ENCODE results near the gene ATG4A.

The ATG4A gene

GRCh38 chrX:108091264-108091877, at the start of gene ATG4A, which contains the start of gene PSMD10:
Gene ATG4A, plus strand, starts transcription at chrX:108091778. Its CDS starts 49 bp downstream, at chrX:108091827.
Gene PSMD10, minus strand, starts transcription at chrX:108091542. Its CDS starts 22 bp downstream, at chrX:108091520.
- DNase-seq (ENCODE audit: low read depth in 2 of 2), result peak; percentile 71 to 79

DNA sequence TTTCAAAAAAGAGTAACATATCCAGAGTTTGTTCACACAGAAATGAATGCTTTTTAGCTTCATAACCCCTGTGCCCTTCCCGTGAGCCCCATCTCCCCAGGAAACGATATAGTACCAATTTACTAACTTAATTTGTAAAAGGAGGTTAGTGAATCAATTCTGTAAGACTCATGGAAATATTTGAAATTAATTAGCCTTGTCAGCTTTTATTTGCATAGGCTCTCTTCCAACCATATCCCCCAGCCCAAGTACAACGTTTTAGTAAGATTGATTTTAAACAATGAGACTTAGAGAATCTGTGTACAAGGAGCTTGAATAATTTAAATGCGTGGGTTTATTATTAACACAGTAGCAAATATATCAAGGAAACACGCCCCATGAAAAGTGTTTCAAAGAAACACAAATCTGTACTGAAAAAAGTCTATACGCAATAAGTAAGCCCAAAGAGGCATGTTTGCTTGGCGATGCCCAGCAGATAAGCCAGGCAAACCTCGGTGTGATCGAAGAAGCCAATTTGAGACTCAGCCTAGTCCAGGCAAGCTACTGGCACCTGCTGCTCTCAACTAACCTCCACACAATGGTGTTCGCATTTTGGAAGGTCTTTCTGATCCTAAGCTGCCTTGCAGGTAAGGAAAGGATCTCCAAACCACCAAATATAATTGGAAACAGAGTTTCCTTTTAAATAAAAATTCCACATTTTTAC, 46.9 kb upstream of the ATG4A start, which contains the start of gene VSIG1:
VSIG1 (plus strand) TSS at position 512 of the 703 bp plus-strand sequence; CDS start at position 578, 66 bp downstream.
- DNase-seq (ENCODE audit: low read depth in 2 of 2), result no peak

- no peak for DNase-seq (ENCODE audit: low read depth in 2 of 2)
Measured at GRCh38 chrX:108049649-108050048, 41.9 kb upstream of the ATG4A start.

DNA sequence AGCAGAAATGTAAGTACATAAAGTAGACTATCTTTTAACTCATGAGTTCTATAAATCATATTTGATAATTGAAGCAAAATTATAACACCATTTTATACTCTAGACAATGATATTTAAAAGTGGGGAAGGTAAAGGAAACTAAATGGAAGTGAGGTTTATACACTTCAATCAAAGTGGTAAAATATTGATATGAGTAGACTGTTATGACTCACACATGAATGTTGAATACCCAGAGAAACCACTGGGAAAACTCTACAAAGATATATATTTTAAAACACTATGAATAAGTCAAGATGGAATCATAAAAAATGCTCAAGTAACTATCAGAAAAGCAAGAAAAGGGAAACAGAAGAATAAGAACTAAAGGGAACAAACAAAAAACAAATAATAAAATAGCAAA, 38.4 kb upstream of the ATG4A start:
- DNase-seq (ENCODE audit: low read depth in 2 of 2), result no peak

GRCh38 chrX:108055546-108055945, 36.0 kb upstream of the ATG4A start:
- no peak for DNase-seq (ENCODE audit: low read depth in 2 of 2)

DNA sequence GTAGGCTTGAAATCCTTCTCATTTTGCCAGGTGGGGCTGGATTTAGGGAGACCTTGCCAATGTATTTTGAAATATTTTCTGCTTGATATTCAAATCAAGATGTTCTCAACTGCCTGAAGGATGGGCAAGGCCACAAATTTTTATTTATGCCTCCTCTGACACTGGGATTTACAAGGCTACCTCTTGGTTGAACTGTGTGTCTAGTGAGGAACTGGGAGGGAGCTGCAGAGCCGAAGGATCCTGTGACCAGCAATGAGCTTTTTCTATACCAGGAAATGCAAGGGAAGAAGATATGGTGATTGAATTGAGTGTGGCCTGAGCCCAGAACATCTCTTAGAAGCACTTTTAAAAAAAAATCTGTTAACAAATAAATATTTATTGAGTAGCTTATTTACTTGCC, 31.8 kb upstream of the ATG4A start:
- DNase-seq (ENCODE audit: low read depth in 2 of 2), result no peak

DNA sequence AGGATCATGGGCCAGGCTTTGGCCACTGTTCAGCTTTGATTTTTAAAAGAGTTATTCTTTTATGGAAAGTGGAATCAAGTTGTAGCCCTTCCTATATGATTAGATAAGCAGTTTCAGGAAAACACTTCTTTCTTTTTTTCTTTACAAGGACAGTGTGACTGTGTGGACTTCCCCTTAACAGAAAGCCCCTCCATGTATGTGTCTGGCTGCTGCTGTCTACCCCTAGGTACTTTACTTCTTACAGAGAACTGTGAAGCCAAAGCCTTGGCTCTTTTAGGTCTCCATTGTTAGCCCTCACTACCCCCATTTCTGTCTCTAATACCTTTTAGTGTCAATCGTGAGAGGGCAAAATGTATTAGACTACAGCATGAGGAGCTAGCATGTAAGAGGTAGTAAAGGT, 27.6 kb upstream of the ATG4A start:
- DNase-seq (ENCODE audit: low read depth in 2 of 2), result no peak

- no peak for DNase-seq (ENCODE audit: low read depth in 2 of 2)
Measured at GRCh38 chrX:108064613-108065012, 27.0 kb upstream of the ATG4A start.

GRCh38 chrX:108068121-108068520, 23.5 kb upstream of the ATG4A start:
- DNase-seq (ENCODE audit: low read depth in 2 of 2), result no peak

- DNase-seq (ENCODE audit: low read depth in 2 of 2), result no peak
Measured at GRCh38 chrX:108070891-108071290, 20.7 kb upstream of the ATG4A start.

DNA sequence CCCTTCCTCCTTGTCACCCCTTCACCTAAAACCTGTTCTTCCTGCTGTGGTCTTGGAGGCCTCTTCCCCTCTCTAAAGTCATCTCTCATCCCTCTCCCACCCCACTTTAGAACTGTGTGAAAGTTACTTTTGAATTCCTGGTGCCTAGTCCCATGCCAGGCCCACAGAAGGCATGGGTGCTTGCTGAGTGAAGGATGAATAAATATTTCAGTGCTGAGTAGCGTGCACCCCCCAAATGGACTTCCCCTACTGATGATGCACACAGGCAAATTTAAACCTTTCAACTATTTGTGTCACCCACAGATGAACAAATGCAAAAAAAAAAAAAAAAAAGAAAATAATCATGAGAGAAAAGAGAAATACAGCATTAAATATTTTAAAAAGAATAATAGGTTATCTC, 20.0 kb upstream of the ATG4A start:
- DNase-seq (ENCODE audit: low read depth in 2 of 2), result no peak

GRCh38 chrX:108072746-108073145, 18.8 kb upstream of the ATG4A start:
- no peak for DNase-seq (ENCODE audit: low read depth in 2 of 2)

GRCh38 chrX:108081110-108081509, 10.5 kb upstream of the ATG4A start:
- no peak for DNase-seq (ENCODE audit: low read depth in 2 of 2)

DNA sequence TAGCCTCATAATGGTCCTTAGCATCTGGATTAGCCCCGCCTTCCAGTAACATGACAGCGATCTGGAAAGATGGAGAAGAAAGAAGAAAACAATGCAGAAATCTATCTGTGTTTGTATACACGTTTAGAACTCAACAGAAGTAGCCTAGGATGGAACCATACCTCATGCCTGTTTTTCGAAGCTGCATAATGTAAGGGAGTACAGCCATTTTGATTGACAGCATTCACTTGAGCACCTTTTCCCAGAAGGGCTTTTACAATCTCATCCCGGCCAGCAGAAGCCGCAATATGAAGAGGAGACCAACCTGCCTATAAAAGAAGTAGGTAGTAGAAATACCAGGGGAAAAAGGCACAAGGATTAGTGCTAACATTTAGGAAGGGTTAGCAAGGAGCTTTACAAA, 3.8 kb upstream of the ATG4A start:
- no peak for DNase-seq (ENCODE audit: low read depth in 2 of 2)

GRCh38 chrX:108088511-108088910, 3.1 kb upstream of the ATG4A start:
- no peak for DNase-seq (ENCODE audit: low read depth in 2 of 2)

DNA sequence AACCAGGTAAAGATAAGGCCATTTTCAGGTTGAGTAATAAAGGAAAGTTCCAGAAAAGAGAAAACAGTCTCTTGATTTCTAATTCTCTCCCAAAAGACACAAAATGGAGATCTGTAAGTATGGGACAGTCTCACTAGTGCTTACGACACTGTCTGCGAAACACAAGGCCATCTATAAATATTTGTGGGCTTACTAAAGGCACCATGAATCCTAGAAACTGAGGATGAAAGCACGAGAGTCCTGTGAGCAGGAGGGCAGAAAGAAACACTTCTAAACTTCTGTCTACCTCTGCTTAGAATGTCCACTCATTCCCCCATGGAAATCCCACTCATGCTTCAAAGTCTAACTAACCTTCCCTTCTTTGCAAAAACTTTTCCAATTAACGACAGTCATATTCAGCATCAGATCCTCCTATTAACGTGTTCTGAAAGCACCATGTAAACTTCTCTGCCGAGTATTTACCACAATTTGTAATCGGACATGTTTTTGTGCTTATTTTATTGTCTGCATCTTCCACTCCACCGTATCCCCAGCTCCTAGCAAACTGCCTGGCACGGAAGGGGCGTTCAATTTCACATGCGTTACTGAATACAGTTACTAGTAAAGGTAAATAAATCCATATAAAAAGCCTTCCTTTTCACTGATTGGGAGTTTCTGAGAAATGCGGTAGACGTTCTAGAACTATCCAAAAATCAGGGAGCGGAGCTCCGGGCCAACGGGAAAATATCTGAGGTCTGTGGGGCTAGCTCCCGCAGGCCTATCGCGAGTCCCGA, 901 bp upstream of the ATG4A start:
- no peak for DNase-seq (ENCODE audit: low read depth in 2 of 2)

GRCh38 chrX:108091878-108092291, 307 bp downstream of the ATG4A start:
- DNase-seq (ENCODE audit: low read depth in 2 of 2), result peak in 1 of 2 donors; percentile 1

GRCh38 chrX:108097380-108097779, 5.8 kb downstream of the ATG4A start:
- DNase-seq (ENCODE audit: low read depth in 2 of 2), result no peak

DNA sequence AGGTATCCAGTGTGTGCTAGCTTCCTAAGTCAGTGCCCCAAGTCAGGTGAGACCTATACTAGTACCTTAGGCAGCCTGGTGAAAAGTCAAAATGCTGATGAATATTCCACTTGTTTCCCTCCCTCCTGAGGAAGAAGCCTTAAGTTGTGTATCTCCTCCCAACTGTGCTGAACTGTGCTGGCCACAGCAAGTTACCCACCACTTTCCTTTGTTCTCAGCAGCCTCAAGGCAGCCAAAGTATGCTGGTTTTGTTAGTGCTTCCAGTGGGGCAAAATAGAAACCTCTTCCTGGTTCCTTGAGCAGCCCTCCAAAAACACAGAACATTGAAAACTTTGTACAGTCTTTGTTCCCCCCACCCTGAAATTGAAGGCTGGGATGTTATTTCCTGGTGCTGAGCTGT, 13.9 kb downstream of the ATG4A start:
- DNase-seq (ENCODE audit: low read depth in 2 of 2), result no peak

GRCh38 chrX:108114541-108114940, 23.0 kb downstream of the ATG4A start:
- DNase-seq (ENCODE audit: low read depth in 2 of 2), result no peak

GRCh38 chrX:108117988-108118387, 26.4 kb downstream of the ATG4A start:
- no peak for DNase-seq (ENCODE audit: low read depth in 2 of 2)

- DNase-seq (ENCODE audit: low read depth in 2 of 2), result no peak
Measured at GRCh38 chrX:108121291-108121690, 29.7 kb downstream of the ATG4A start.

DNA sequence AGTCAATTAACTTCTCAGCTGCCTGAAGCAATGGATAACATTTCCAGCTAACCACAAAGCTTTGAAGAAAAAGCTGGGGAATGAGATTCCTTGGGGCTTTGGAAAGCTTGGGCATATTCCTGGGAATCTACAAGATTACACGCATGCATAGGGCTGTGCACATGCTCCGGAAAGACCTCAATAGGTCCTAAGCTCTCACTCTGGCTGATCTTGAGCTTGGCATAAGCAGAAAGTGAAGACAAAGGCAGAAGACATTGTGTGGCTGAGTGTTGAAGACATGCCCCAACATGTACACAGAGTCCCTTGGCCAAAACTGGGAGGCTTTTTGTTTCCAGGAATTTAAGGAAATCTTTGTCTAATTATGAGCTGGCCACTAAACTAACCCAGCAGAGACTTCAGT, 31.2 kb downstream of the ATG4A start:
- DNase-seq (ENCODE audit: low read depth in 2 of 2), result no peak

All from stimulated activated CD4-positive, alpha-beta T cell treated with anti-CD3 and anti-CD28 coated beads, Interleukin-1b, Interleukin-23, amount 100 ng/mL, for 4 hours (primary cell).